Endometrial microvascular endothelial cells (primary cell): ENCODE measurements around the gene PRKAR1B. TPM values are rescaled to one million over a fixed set of nuclear protein-coding genes. Genes with fewer than 3 reads are reported as not detected.

Experiments used
- in situ Hi-C: cut with HindIII; loops from 2 replicates; pipeline ENCODE4 v1.10.0; 2017; ENCODE audit warnings: low sequenced_read_pairs, low pct_unique_long_range_greater_than_20kb; ENCODE audit errors: inconsistent ontology term
- total RNA-seq: library from RNA; depleted of rRNA; stranded (reverse); fragments of >200 nt; gene quantifications from one replicate; pipeline ENCODE4 v1.2.3, GENCODE V29; 2015; ENCODE audit errors: inconsistent ontology term

The PRKAR1B gene
- total RNA-seq, 1 donor from 2014 or later = 17.2 TPM

DNA sequence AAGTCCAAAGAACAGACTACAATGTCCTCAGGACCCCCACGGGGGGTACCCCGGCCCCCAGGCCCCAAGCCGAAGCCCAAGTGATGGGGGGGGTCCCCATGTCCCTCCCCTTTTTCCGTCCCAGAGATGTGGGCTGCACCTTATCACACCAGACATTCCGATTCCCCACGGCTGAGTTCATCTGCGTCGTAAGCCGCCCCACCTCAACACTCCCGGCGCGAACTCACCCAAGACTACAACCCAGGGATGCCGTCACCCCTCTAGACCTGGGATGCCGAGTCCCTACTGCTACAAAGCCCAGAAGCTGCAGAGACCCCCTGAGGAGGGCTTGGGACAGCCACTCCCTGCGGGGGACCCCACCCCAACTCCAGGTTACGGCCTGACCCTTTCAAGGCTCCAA lies 221.9 kb downstream of the PRKAR1B start:
- in situ Hi-C loops = no loop called here

DNA sequence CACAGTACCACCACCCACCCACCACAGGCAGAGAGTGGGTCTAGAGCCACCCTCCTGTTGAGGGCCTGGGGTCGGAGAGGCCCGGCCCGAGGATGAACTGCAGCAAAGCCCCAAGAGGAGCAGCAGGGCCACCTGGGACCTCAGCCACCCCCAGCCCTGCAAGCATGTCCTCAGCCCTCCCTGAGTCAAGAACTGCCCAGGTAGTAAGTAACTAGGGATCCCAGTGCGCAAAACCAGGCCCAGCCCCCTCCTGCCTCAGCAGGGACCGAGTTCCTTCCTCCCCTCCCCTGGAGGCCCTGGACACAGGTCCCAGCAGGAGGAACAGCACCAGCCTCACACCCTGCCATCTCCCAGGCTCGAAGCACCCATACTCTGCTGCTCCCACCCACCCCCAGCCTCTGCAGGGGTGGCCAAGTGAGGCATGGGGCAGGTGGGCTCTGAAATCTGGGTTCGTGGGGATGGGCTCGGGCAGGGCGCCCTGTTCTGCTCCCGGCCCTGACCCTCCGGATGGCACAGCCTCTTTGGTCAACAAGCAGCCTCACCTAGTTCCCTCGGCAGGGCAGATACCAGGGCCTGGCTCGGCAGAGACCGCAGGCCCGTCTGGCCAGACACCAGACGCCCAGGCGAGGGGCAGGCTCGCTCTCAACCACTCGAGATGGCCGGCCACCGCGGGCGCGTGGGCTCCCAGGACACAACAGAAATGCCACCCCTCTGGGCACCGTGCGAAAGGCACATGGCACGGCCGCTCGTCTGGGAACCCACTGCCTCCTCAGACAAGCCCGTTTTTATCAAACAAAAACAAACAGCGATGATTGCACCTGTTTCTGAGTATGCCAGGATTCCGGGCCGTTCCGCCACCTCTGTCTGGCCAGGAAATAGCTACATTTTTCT lies 222.6 kb downstream of the PRKAR1B start:
- in situ Hi-C loops = no loop called here

DNA sequence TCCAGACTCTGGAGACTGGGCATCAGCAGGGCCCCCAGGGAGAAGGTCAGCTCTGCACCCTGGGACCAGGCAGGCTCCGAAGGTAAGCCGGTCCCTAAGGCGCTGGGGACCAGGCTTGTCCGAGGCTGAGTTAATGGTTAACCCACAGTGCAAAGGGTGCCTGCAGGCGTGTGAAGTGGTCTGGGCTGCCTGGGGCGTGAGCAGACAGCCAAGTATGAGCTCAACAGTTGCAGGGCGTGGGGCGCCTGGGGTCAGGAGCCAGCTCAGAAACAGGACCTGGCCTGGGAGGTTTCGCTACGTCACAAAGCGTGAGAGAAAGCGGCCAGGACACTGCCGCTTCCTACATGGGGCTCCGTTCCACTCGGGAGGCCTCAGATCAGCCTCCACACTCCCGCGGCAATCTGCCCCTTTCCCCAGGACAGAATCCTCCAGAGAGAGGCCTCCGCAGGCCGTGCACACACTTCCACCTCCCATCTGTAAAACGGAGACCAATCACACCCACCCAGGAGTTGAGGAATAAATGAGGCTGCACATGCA lies 223.4 kb downstream of the PRKAR1B start:
- in situ Hi-C loops = no loop called here

DNA sequence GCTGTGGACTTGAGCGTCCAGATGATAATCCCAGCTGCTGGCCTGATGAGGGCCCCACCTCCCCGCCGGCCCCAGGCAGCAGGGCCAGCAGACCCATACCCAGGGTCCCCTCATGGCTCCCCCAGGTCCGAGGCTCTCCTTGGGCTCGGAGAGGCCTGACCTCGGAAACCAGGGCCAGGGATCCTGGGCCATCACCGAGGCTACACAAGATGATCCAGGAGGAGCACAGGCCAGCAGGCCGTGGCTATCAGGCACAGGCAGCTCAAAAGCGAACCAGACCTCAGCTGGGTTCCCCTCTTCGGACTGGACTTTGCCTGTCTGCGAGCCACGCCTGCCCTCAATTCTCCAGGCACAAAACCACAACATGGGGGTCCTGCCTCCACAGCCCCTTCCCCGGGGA lies 224.8 kb downstream of the PRKAR1B start:
- in situ Hi-C loops = no loop called here

DNA sequence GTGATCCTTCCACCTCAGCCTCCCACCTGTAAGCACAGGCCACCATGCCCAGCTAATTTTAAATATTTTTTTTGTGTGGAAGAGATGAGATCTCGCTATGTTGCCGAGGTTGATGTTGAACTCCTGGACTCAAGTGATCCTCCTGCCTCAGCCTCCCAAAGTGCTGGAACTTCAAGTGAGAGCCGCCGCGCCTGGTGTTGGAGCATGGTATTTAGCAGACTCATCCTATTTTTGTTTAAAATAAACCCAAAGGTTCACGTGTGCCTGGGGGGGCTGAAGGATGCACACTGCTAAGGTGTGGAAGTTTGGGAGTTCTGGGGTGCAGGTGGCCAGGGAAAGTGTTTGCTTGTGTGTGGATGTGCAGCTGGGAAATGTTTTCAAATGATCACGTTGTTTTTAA lies 225.6 kb downstream of the PRKAR1B start:
- in situ Hi-C loops = no loop called here

DNA sequence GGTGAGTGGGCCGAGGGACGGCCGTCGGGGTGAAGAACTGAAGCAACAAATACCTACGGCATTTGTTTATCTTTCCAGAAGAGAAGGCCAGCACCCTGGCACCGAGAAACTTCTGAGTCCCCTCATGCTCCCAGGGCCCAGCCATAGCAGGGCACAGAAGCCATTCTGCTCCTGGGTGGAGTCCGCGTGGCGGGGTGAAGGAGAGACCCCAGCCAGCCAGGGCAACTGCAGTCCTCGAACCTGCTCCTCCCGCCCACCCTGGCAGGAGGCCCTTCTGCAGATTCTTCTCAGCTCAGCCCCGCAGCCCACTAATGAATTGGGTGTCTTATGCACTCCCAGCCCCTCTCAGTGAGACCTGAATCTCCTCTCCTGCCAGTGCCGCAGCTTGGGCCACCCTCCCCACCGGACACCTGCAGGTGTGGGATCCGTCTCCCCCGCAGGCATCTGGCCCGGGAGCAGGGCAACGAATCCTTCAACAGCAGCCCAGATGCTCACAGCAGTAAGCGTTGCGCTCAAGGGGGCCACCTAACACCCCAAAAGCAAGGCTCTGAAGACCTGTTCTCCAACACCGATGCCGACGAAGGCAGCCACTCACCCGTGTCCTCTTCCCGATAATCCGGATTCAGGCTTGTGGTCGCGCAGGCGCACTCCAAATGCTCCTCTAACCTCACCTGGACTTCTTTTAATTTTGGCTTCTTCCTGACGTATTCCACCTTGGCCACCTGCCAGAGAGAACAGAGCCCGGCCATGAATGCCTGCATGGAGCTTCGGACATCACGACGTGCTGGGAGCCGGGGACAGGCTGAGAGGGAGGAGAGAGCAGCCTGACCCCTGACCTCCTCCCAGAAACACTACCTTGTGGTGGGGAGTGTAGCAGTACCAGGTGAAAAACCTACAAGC lies 226.3 kb downstream of the PRKAR1B start:
- in situ Hi-C loops = no loop called here

DNA sequence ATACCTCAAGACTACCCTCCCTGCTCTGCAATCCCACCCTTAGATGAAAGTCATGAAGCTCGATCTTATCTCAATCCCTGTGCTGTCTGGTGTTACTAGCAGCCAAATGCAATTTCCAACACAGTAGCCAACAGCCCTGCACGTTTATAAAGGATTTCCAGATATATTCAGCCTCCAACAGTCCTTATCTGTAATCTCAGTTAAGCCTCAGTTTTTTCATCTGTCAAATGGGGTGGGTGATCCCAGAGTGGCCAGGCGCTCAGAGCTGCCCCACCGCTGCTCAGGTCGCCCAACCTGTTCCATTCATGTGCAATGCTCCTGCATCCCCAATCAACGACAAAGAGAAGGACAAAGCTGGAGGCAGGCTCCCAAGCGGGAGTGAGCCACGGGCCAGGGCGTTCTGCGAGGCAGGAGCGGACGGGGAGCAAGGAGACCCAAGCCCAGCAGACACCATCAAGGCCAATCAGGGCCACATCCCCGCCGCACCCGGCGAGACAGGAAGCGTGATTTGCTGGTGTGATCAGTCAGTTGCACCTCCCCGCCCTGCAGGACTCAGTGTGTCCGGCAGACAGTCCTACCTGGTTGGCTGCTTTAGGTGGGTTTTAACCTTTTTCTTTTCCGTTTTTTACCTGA lies 227.1 kb downstream of the PRKAR1B start:
- in situ Hi-C loops = no loop called here

Other genes starting within 250 kb of the PRKAR1B start
- gene PDGFA, start 207.4 kb downstream of the PRKAR1B start, total RNA-seq = 81.8 TPM
- 55.6 TPM for gene DNAAF5, start 582 bp downstream of the PRKAR1B start, total RNA-seq
- gene SUN1, start 105.2 kb upstream of the PRKAR1B start, total RNA-seq = 100 TPM
- 45.6 TPM for gene GET4, start 149.3 kb upstream of the PRKAR1B start, total RNA-seq
- gene ADAP1, start 227.4 kb upstream of the PRKAR1B start, total RNA-seq = 6.4 TPM
- gene COX19, start 248.3 kb upstream of the PRKAR1B start, total RNA-seq = 5.6 TPM